Ovary (tissue), 3 donors: Measurements from ENCODE around the gene FOXK2.

Source experiments
- EP300 ChIP-seq: sonication (generic); formaldehyde crosslinking; IDR thresholded peaks from one replicate; pipeline ENCODE4 v1.6.1; 2017; ENCODE audit warnings: antibody characterized with exemption
- TF ChIP-seq, protein P1 (sequence below), 3 donors: fragments of 450-650 bp in 2 of 3; fragments of 200-600 bp in 1 of 3; IDR thresholded peaks; one replicate each; pipeline versions ENCODE4 v1.5.1 to v1.8.0; 2016 to 2022; ENCODE audit warnings: antibody characterized with exemption in 3 of 3, mild to moderate bottlenecking in 1 of 3
- donor health status: DM: no; HTN: no; CAD: no.

DNA sequence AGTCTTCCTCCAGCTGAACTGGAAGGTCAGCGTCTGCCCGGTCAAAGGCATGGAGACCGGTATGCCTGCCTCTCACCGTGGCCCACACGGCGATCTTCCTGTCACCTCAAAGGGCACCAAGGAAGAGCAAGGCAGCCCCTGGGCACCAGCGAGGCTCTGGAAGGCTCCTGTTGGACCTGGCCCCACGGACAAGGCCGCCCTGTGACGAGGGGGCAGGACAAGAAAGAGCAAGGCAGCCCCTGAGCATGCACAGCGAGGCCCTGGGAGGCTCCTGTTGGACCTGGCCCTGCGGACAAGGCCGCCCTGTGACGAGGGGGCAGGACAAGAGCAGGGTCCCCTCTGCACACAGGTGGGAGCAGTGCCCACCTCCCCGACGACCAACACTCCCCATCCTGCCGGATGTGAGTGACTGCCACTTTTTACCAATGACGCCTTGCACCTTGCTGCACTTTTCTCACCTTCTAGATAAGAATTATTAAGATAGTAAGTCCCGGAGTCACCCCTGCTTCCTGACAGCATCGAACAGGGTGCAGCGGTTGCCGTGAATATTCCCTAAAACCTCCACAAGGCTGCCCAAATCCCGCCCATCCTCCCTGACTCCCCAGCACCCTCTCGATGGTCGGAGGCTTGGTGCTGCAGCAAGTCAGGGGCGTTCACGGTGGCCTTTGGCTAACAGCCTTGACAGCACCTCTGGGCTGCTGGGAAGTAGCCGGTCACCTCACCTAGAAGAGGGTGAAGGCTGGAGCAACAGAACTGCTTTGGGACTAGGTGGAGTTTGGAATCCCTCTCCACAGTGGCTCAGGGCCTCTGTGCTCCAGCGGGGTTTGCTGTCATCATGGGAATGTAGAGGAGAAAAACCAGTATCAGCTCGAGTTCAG, 134.4 kb downstream of the FOXK2 start:
- TF ChIP-seq, protein P1, sequence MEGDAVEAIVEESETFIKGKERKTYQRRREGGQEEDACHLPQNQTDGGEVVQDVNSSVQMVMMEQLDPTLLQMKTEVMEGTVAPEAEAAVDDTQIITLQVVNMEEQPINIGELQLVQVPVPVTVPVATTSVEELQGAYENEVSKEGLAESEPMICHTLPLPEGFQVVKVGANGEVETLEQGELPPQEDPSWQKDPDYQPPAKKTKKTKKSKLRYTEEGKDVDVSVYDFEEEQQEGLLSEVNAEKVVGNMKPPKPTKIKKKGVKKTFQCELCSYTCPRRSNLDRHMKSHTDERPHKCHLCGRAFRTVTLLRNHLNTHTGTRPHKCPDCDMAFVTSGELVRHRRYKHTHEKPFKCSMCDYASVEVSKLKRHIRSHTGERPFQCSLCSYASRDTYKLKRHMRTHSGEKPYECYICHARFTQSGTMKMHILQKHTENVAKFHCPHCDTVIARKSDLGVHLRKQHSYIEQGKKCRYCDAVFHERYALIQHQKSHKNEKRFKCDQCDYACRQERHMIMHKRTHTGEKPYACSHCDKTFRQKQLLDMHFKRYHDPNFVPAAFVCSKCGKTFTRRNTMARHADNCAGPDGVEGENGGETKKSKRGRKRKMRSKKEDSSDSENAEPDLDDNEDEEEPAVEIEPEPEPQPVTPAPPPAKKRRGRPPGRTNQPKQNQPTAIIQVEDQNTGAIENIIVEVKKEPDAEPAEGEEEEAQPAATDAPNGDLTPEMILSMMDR (IDR thresholded peaks at IDR 0.05) = no peak
- TF ChIP-seq EP300 = no peak
